Transverse colon (tissue), 4 donors: Measurements from ENCODE around the gene DOCK2.

Source experiments
- CTCF ChIP-seq, 5 experiments: fragments of 200-600 bp in 3 of 5; fragments of 450-650 bp in 2 of 5; sonication (generic) in 3 of 5; IDR thresholded peaks; 1 replicate in 2 of 5; 2 replicates in 3 of 5; pipeline ENCODE4 v1.5.1; 2016 to 2017; ENCODE audit warnings: antibody characterized with exemption in 5 of 5, inconsistent platforms in 3 of 5, mild to moderate bottlenecking in 2 of 5, moderate library complexity in 1 of 5
- EP300 ChIP-seq: sonication (generic); formaldehyde crosslinking; IDR thresholded peaks from one replicate; pipeline ENCODE4 v1.6.1; 2017; ENCODE audit warnings: antibody characterized with exemption, low read depth
- POLR2A ChIP-seq: fragments of 450-650 bp; IDR thresholded peaks from one replicate; pipeline ENCODE4 v1.6.1; 2016; ENCODE audit warnings: antibody characterized with exemption, mild to moderate bottlenecking, moderate library complexity
- POLR2AphosphoS5 ChIP-seq, 3 donors: sonication (generic); formaldehyde crosslinking; IDR thresholded peaks; one replicate each; pipeline ENCODE4 v1.6.1; 2016; ENCODE audit warnings: antibody characterized with exemption in 3 of 3

- TF ChIP-seq CTCF (IDR thresholded peaks at IDR 0.05), result no peak
- TF ChIP-seq POLR2A, result no peak
- TF ChIP-seq POLR2AphosphoS5 (IDR thresholded peaks at IDR 0.05), result no peak
- TF ChIP-seq EP300, result no peak
Measured at GRCh38 chr5:169700611-169701010, 63.5 kb downstream of the DOCK2 start.
